ENCODE results near the gene CCM2L. TPM values are rescaled to one million over a fixed set of nuclear protein-coding genes. Genes with fewer than 3 reads are reported as not detected.

Gene CCM2L
- total and polyA plus RNA-seq, 2 experiments from 2014 or later: 4.9 to 13.3 TPM

GRCh38 chr20:32003325-32003724 lies 6.9 kb upstream of the CCM2L start:
- H3K36me3 ChIP-seq (ENCODE audit: insufficient read depth): no peaks in the 10 kb centered on the region
- H3K27ac ChIP-seq (ENCODE audit: low read depth): no peak overlapping the region
- peaks cover 4% of the 10 kb centered on the region for H3K9me2 ChIP-seq (ENCODE audit: insufficient read depth)
- peaks cover 24% of the 10 kb centered on the region for H3K4me1 ChIP-seq (ENCODE audit: insufficient read depth)
- peaks cover 22% of the 10 kb centered on the region for H3K4me1 Mint-ChIP-seq
- H3K9me3 Mint-ChIP-seq: peaks cover 31% of the 10 kb centered on the region
- H3K4me3 ChIP-seq: no peak overlapping the region
- peaks cover 5% of the 10 kb centered on the region; the same call in 1 of the 2 replicates for H3F3A ChIP-seq (replicated peaks; ENCODE audit: low read depth)
- TF ChIP-seq EZH2 (IDR thresholded peaks at IDR 0.05; ENCODE audit: low read depth, unreplicated experiment) (no peak), NANOG (IDR thresholded peaks at IDR 0.05; ENCODE audit: borderline replicate concordance) (no peak), STAT1 (IDR thresholded peaks at IDR 0.05; ENCODE audit: unreplicated experiment) (no peak), JUNB (IDR thresholded peaks at IDR 0.05; ENCODE audit: unreplicated experiment) (no peak), CTCF (conservative IDR thresholded peaks at IDR 0.05; ENCODE audit: low read depth in 2 of 2) (no peak), EZH2phosphoT487 (IDR thresholded peaks at IDR 0.05; ENCODE audit: unreplicated experiment) (no peak), POLR2AphosphoS5 (IDR thresholded peaks at IDR 0.05; ENCODE audit: low read depth) (no peak), CREB1 (CRISPR knock-in tag; IDR thresholded peaks at IDR 0.05; ENCODE audit: low read depth) (no peak), REST (IDR thresholded peaks at IDR 0.05; ENCODE audit: unreplicated experiment) (no peak), ETS1 (IDR thresholded peaks at IDR 0.05) (no peak), ZNF462 (CRISPR knock-in tag; IDR thresholded peaks at IDR 0.05) (no peak), ZNF114 (CRISPR knock-in tag; IDR thresholded peaks at IDR 0.05) (no peak), ZNF331 (CRISPR knock-in tag; IDR thresholded peaks at IDR 0.05; ENCODE audit: low read depth) (no peak)
- ATAC-seq (no peak), DNase-seq (ENCODE audit: low spot score) (peak; percentile 37)
- H2AFZ ChIP-seq: no peak overlapping the region
- peaks cover 22% of the 10 kb centered on the region for H3K27me3 Mint-ChIP-seq (ENCODE audit: insufficient read depth, low read depth, poor library complexity)
- H3K4me3 Mint-ChIP-seq: no peak overlapping the region
- H3K36me3 Mint-ChIP-seq (ENCODE audit: low read depth): no peaks in the 10 kb centered on the region; the same call in 2 of the 3 replicates
- H4K20me1 ChIP-seq (replicated peaks; ENCODE audit: insufficient read depth): no peaks in the 10 kb centered on the region; the same call in 1 of the 2 replicates
- H3K27me3 ChIP-seq (ENCODE audit: insufficient read depth): no peaks in the 10 kb centered on the region
- no peaks in the 10 kb centered on the region for H3K79me2 ChIP-seq (replicated peaks; ENCODE audit: insufficient read depth)
- no peak overlapping the region for H3K4me2 ChIP-seq
- H3K27ac Mint-ChIP-seq: no peak overlapping the region
